GM12878 (cell line): ENCODE measurements around the gene FGF11. TPM values are rescaled to one million over a fixed set of nuclear protein-coding genes. Genes with fewer than 3 reads are reported as not detected.

Source experiments
- ATAC-seq: fragments of 200-7000 bp; cut with Tn5 transposase; 3 replicates; pipeline ENCODE4 v1.9.1; 2020; ENCODE audit warnings: mild to moderate bottlenecking, moderate library complexity
- BruUV-seq: library from RNA; stranded (reverse); fragments of 400-500 nt; replicated peaks from 2 replicates; lab custom pipeline; 2021; lab: Mats Ljungman, UMichigan
- CTCF ChIA-PET: fragments of 300-600 bp; sonication (Branson Sonifier 250); formaldehyde crosslinking; extraction: SDS; loops from one replicate; lab custom pipeline; 2021; ENCODE audit warnings: inconsistent platforms; lab: Yijun Ruan, JAX
- POLR2A ChIA-PET: fragments of 350-600 bp; formaldehyde crosslinking; extraction: SDS; loops from one replicate; lab custom pipeline; 2021; ENCODE audit warnings: inconsistent platforms; lab: Charles Lee
- RAD21 ChIA-PET: fragments of 300-600 bp; sonication (Branson Sonifier 250); formaldehyde crosslinking; loops from one replicate; lab custom pipeline; 2023; ENCODE audit warnings: antibody characterized with exemption; ENCODE audit not compliant: unreplicated experiment; lab: Charles Lee
- SMC1A ChIA-PET: fragments of 300-600 bp; sonication (Branson Sonifier 250); formaldehyde crosslinking; loops from one replicate; lab custom pipeline; 2023; ENCODE audit not compliant: unreplicated experiment, uncharacterized antibody; lab: Charles Lee
- DNase-seq: peaks from one replicate; pipeline ENCODE4 v3.0.0-alpha.2; 2011; ENCODE audit warnings: low read depth, low spot score
- FAIRE-seq: peaks from 3 replicates; lab custom pipeline; 2011; peaks lifted over from hg19 to GRCh38; lab: Jason Lieb, UNC
- H2AFZ ChIP-seq: 2 replicates; pipeline ENCODE4 v1.6.0; 2011; ENCODE audit warnings: low read depth, low read length, control low read depth; ENCODE audit not compliant: control insufficient read depth
- H3K27ac ChIP-seq: 2 replicates; pipeline ENCODE4 v1.5.1; 2011; ENCODE audit warnings: control low read depth; ENCODE audit not compliant: control insufficient read depth, insufficient read depth
- H3K27me3 ChIP-seq, 2 experiments: replicated peaks in 1 of 2; 2 replicates each; pipeline versions ENCODE4 v1.6.0 to v1.6.1; 2011; ENCODE audit warnings: low read length in 1 of 2; ENCODE audit not compliant: control insufficient read depth in 2 of 2, insufficient read depth in 2 of 2
- H3K36me3 ChIP-seq, 2 experiments: 2 replicates each; pipeline ENCODE4 v1.5.1; 2011; ENCODE audit warnings: low read length in 1 of 2; ENCODE audit not compliant: control insufficient read depth in 2 of 2, insufficient read depth in 2 of 2
- H3K4me1 ChIP-seq: 2 replicates; pipeline ENCODE4 v1.6.1; 2011; ENCODE audit warnings: mild to moderate bottlenecking, low read length, moderate library complexity, mixed read lengths; ENCODE audit not compliant: control insufficient read depth, insufficient read depth
- H3K4me2 ChIP-seq: 2 replicates; pipeline ENCODE4 v1.6.0; 2011; ENCODE audit warnings: control low read depth; ENCODE audit not compliant: control insufficient read depth, insufficient read depth
- H3K4me3 ChIP-seq: fragments of 200-600 bp; sonication (generic); 2 replicates; pipeline ENCODE4 v1.5.1; 2016
- H3K79me2 ChIP-seq: 2 replicates; pipeline ENCODE4 v1.6.0; 2011; ENCODE audit warnings: low read length; ENCODE audit not compliant: control insufficient read depth, insufficient read depth
- H3K9ac ChIP-seq: 2 replicates; pipeline ENCODE4 v1.8.0; 2011; ENCODE audit warnings: low read length, control low read depth, mixed read lengths; ENCODE audit not compliant: control insufficient read depth, insufficient read depth
- H3K9me3 ChIP-seq: replicated peaks from 3 replicates; pipeline ENCODE4 v1.5.1; 2011; ENCODE audit warnings: mild to moderate bottlenecking, low read length; ENCODE audit not compliant: control insufficient read depth, insufficient read depth
- H4K20me1 ChIP-seq: 2 replicates; pipeline ENCODE4 v1.6.0; 2011; ENCODE audit not compliant: control insufficient read depth, insufficient read depth
- ATF3 ChIP-seq: IDR thresholded peaks from 2 replicates; pipeline ENCODE4 v1.6.1; 2011; ENCODE audit warnings: low read depth, mild to moderate bottlenecking, low read length, moderate library complexity, borderline replicate concordance; ENCODE audit errors: extremely low read depth
- BMI1 ChIP-seq: fragments of 450-650 bp; IDR thresholded peaks from 2 replicates; pipeline ENCODE4 v1.6.1; 2016; ENCODE audit warnings: mild to moderate bottlenecking, moderate library complexity, borderline replicate concordance
- CHD4 ChIP-seq: fragments of 200-600 bp; sonication (generic); IDR thresholded peaks from 2 replicates; pipeline ENCODE4 v1.6.1; 2016; ENCODE audit warnings: mild to moderate bottlenecking
- CUX1 ChIP-seq: IDR thresholded peaks from 2 replicates; pipeline ENCODE4 v1.6.1; 2012; ENCODE audit warnings: improper control_type of control experiment, low read depth, low read length; ENCODE audit not compliant: insufficient replicate concordance
- DPF2 ChIP-seq: fragments of 450-650 bp; IDR thresholded peaks from 2 replicates; pipeline ENCODE4 v1.6.1; 2017; ENCODE audit warnings: mild to moderate bottlenecking
- EP300 ChIP-seq, 2 experiments: fragments of 150-350 bp in 1 of 2; IDR thresholded peaks; 2 replicates each; pipeline ENCODE4 v1.6.1; 2011 to 2012; ENCODE audit warnings: low read depth in 2 of 2, low read length in 2 of 2, borderline replicate concordance in 1 of 2, improper control_type of control experiment in 1 of 2, inconsistent platforms in 1 of 2; ENCODE audit not compliant: control insufficient read depth in 1 of 2
- HCFC1 ChIP-seq: fragments of 150-350 bp; IDR thresholded peaks from 2 replicates; pipeline ENCODE4 v1.6.1; 2014; ENCODE audit warnings: low read length
- IKZF1 ChIP-seq: fragments of 450-650 bp; conservative IDR thresholded peaks from 2 replicates; pipeline ENCODE4 v1.6.1; 2017; ENCODE audit warnings: antibody characterized with exemption, mild to moderate bottlenecking
- IKZF2 ChIP-seq, 2 experiments: fragments of 450-650 bp; IDR thresholded peaks; 2 replicates each; pipeline ENCODE4 v1.6.1; 2017; ENCODE audit warnings: mild to moderate bottlenecking in 2 of 2, moderate library complexity in 2 of 2
- MYC ChIP-seq: IDR thresholded peaks from 2 replicates; pipeline ENCODE4 v1.6.1; 2011; ENCODE audit warnings: mild to moderate bottlenecking, low read length, moderate library complexity, inconsistent platforms; ENCODE audit not compliant: insufficient read depth, insufficient replicate concordance, insufficient read length, severe bottlenecking
- NR2C2 ChIP-seq: IDR thresholded peaks from 2 replicates; pipeline ENCODE4 v1.6.1; 2011; ENCODE audit warnings: borderline replicate concordance, low read depth; ENCODE audit not compliant: control insufficient read depth, insufficient read length
- PAX8 ChIP-seq: fragments of 450-650 bp; IDR thresholded peaks from 2 replicates; pipeline ENCODE4 v1.6.1; 2017; ENCODE audit warnings: mild to moderate bottlenecking, moderate library complexity
- PKNOX1 ChIP-seq: fragments of 450-650 bp; IDR thresholded peaks from 2 replicates; pipeline ENCODE4 v1.6.1; 2016; ENCODE audit warnings: mild to moderate bottlenecking
- YBX1 ChIP-seq: fragments of 450-650 bp; IDR thresholded peaks from 2 replicates; pipeline ENCODE4 v1.6.1; 2016; ENCODE audit warnings: antibody characterized with exemption
- ZBTB33 ChIP-seq: fragments of 450-650 bp; IDR thresholded peaks from 2 replicates; pipeline ENCODE4 v1.6.1; 2017; ENCODE audit warnings: mild to moderate bottlenecking
- ZZZ3 ChIP-seq: IDR thresholded peaks from 2 replicates; pipeline ENCODE4 v1.6.1; 2011; ENCODE audit warnings: low read depth; ENCODE audit not compliant: control insufficient read depth, insufficient read length
- WGBS: methylation state at CpG from one replicate; pipeline ENCODE4 v1.1.6; 2016; ENCODE audit warnings: low lambda C conversion rate; ENCODE audit not compliant: insufficient replicate concordance, insufficient coverage; ENCODE audit errors: missing lambda C conversion rate; 5-methylcytosine and 5-hydroxymethylcytosine counted together
- in situ Hi-C: fragments of 300-500 bp; cut with MboI; formaldehyde crosslinking; loops from 9 replicates; pipeline ENCODE4 v1.14.3; 2018; ENCODE audit warnings: mixed read lengths
- intact Hi-C: fragments of 100-400 bp; cut with micrococcal nuclease; formaldehyde crosslinking; loops from one replicate; pipeline ENCODE4 v1.14.2; 2022; ENCODE audit not compliant: unreplicated experiment
- polyA plus RNA-seq, 11 experiments: library from polyadenylated mRNA; depleted of rRNA in 4 of 11; unstranded in 6 of 11; stranded (reverse) in 5 of 11; fragments of >200 nt; fragmentation: Nextera tagmentation in 4 of 11; fragmentation: Illumina TruSeq in 1 of 11; extraction: Ambion mirVana in 4 of 11; extraction: Trizol in 1 of 11; gene quantifications; 1 replicate in 1 of 11; 2 replicates in 10 of 11; pipeline versions ENCODE4 v1.2.1 to v1.2.3, GENCODE V29; 2011 to 2016; ENCODE audit warnings: inconsistent platforms in 2 of 11, missing spikeins in 2 of 11, low read depth in 1 of 11
- total RNA-seq, 4 experiments: library from RNA; depleted of rRNA in 3 of 4; stranded (reverse); fragments of >200 nt in 3 of 4; fragmentation: Illumina TruSeq in 1 of 4; extraction: Trizol in 1 of 4; gene quantifications; 2 replicates each; pipeline versions ENCODE4 v1.2.1 to v1.2.3, GENCODE V29; 2013 to 2021

The FGF11 gene
- total and polyA plus RNA-seq, 10 of the 15 experiments (the other 5 are each of a cell fraction or from before 2014, with no cell fraction given), result 0.69 to 21.1 (median 2.6) TPM

- H3K9me3 ChIP-seq, result no peaks in the 10 kb centered on the region
- no peak overlapping the region for H3K9ac ChIP-seq
- SMC1A ChIA-PET, result no interaction called here
- no peaks in the 10 kb centered on the region for H3K4me1 ChIP-seq
- intact Hi-C loops (no loop called here), in situ Hi-C loops (no loop called here)
- no peak overlapping the region for H3K4me2 ChIP-seq
- FAIRE-seq, result no peak
- no peak overlapping the region for H3K27ac ChIP-seq
- no peak overlapping the region for H2AFZ ChIP-seq
- ATAC-seq, result no peak
- 41% methylated on average over 22 of the region's 23 CpGs for WGBS
- DNase-seq, result no peak
- H3K27me3 ChIP-seq, result no peaks in the 10 kb centered on the region; a peak in 2 of 4 replicates
- CTCF ChIA-PET, result no interaction called here
- no peaks in the 10 kb centered on the region for H3K79me2 ChIP-seq
- H3K36me3 ChIP-seq, result no peaks in the 10 kb centered on the region
- POLR2A ChIA-PET, result no interaction called here
- no peaks in the 10 kb centered on the region for H4K20me1 ChIP-seq
- BruUV-seq, result no TSS peak
- H3K4me3 ChIP-seq, result no peak overlapping the region
- RAD21 ChIA-PET, result no interaction called here
- no peak for TF ChIP-seq YBX1
- TF ChIP-seq EP300 (IDR thresholded peaks at IDR 0.05; ENCODE audit: borderline replicate concordance in 1 of 2, control insufficient read depth in 1 of 2, low read depth in 2 of 2, low read length in 2 of 2), result no peak
- no peak for TF ChIP-seq NR2C2
- TF ChIP-seq CHD4, result no peak
- TF ChIP-seq BMI1, result no peak
- TF ChIP-seq ZZZ3, result no peak
- no peak for TF ChIP-seq HCFC1
- TF ChIP-seq ATF3, result no peak
- TF ChIP-seq PAX8, result no peak
- TF ChIP-seq PKNOX1, result no peak
- no peak for TF ChIP-seq IKZF1
- TF ChIP-seq DPF2, result no peak
- no peak for TF ChIP-seq CUX1
- TF ChIP-seq IKZF2 (IDR thresholded peaks at IDR 0.05), result no peak
- no peak for TF ChIP-seq ZBTB33
- TF ChIP-seq MYC, result no peak
These were observed 23.5 kb upstream of the FGF11 start for GRCh38 chr17:7415784-7416183.
